GDM1 (cell line): ENCODE data around the gene IGSF21.

Source experiments
- DNase-seq: peaks from one replicate; lab custom pipeline; 2025; lab: John Stamatoyannopoulos, UW

The IGSF21 gene

DNA sequence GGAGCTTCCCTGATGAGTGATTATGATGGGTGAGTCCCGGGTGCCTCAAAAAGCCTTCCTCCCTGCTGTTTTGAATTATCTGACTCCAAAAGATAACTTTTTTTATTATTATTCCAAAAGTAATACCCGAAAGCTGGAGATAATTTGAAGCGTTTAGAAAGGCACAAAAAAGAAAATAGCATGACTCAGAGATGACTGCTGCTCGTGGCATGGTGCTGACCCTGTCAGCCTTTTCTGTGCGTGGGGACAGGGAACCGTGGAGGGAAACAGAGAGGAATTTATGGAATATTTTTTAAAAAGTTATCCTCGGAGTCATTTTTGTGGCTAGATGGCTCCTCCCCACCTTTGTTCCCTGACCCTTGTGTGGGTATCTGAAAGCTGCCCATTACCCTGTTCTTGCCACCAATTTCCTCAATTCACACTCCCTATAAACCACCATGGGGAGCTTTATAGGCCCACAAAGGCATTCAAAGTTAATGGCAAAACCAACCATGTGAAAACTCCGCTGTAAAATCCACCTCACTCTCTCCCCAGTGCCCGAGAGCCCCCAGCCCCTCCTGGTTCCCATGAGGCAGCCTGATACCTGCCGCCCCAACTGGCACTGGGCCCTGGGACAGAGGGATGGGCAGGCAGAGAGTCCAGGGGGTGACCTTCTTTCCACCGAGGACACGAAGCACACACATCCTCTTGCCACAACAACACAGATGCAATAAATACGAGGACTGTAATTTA, 37.5 kb downstream of the IGSF21 start:
- DNase-seq = no peak

DNA sequence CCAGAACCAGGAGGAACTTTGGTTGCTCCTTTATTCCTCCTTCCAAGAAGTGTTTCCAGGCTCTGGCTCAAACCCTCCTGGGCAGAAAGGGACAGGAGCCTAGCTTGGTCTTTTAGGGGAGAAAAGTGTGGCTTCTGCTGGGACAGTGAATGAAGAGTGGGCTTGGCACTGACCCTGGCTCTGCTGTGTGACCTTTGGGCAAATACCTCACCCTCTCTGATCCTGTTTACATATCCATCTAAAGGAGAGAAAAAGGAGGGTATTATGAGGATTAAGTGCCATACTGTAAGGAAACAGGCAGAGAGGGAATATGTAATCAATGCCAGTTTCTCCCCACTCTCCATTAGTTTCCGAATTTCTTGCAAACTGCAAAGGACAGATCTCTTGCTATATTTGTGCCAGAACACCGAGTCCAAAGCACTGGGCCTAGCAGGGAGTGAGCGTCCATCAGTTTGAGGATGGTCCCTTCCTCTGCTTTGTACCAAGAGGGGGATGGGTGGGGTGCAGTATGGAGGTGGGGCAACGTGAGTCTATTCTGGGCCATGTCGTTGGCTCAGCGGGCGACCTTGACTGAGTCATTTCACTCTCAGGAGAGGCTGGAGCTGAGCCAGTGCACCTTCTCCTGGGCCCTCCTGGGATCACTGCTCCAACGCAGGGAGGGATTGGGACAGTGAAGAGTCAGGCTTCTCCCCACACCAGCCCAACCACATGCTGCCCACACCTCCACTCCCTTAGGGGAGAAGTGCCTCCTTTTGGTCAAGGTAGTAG, 38.4 kb downstream of the IGSF21 start:
- no peak for DNase-seq

DNA sequence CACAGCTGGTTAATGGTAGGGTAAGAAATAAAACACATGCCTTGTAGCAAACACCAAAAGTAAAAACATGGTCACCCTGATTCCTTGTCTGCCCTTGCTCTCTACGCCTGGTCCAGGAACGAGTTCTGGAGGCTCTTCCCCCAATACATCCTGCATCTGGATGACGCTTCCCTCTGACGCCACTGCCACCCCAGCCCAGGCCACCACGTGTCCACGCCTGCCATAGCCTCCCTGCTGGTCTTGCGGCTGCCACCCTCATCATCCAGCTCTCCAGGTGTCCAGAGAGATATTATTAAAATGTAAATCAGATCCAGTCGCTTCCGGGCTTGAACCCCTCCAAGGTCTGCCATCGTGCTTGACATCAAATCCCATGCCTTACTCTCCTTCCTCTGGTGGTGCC, 39.3 kb downstream of the IGSF21 start:
- DNase-seq = no peak

DNA sequence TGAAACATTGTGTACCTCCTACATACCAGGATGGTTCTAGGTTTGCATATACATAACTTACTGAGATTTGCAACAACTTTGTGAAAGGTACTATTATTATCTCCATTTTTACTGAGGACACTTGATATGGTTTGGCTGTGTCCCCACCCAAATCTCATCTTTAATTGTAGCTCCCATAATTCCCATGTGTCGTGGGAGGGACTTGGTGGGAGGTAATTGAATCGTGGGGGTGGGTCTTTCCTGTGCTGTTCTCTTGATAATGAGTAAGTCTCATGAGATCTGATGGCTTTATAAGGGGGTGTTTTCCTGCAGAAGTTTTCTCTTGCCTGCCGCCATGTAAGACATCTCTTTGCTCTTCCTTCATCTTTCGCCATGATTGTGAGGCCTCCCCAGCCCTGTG, 40.1 kb downstream of the IGSF21 start:
- no peak for DNase-seq

DNA sequence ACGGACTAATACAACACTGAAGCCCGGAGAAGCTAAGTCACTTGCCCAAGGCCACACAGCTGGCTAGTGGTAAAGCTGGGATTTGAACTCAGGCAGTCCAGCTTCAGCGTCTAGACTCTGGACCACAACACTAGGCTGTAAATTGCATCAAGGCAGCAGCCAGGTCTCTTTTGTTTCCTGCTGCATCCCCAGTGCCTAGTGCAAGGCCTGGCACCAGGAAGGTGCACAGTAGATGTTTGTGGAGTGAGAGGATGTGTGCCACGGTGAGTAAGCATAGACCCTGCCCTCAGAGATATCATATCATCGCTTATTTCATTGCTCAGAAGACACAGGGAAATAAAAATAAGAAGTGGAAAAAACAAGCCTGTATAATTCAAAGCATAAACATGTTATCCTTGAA, 40.9 kb downstream of the IGSF21 start:
- no peak for DNase-seq

DNA sequence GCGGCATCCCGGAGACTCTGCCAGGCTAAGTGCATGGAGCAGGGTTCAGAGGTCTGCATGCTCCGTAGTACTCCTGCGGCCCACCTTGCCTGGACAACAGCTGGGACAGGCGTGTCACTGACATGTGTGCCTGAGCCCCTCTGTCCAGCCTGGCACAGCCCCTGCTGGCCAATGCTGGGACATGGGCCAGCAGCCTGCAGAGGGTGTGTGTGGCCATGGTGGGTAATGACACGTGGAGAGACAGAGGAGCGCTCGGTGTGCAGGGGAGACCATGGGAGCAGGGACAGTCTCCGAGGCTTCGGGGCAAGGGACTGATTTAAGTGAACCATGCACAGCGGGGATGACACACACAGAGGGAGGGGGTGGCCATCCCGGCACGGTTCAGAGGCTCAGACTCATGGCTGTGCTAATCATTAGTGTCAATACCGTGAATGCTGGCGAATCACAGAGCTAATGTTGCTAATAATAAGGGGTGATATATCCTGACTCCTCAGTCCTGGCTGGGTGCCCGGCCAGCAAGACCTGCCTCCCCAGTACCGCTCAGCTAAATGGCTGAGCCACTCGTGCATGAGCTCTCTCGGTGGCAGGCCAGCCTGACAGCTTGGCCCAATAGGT, 41.5 kb downstream of the IGSF21 start:
- no peak for DNase-seq

DNA sequence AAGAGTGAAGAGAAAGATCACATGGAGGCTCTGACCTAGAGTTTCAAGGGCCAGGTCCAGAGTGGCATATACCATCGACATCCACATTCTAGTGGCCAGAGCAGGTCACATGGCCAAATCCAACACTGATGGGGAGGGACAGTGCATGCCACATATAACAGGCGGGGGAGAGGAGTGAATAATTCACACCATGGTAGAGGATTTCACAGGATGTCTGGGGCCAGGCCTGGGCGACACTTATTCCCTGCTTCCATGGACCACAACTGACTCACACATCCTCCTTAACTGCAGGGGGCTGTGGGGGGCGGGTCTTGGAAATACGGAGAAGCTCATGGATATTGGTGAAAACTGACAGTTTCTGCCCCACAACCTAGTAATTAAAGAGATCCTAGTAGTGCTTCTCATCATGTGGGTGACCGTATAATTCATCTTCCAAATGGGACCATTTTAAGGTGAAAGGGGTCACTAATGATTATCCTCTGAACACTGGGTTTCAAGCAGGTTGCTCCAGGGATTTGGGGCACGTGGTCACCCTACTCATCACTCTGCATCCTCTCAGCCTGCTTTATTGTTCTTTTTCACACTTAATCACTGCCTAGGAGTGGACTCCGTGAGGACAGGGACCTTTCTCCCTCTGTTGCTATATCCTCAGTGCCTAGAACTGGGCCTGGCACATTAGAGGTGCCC, 44.0 kb downstream of the IGSF21 start:
- DNase-seq = no peak

DNA sequence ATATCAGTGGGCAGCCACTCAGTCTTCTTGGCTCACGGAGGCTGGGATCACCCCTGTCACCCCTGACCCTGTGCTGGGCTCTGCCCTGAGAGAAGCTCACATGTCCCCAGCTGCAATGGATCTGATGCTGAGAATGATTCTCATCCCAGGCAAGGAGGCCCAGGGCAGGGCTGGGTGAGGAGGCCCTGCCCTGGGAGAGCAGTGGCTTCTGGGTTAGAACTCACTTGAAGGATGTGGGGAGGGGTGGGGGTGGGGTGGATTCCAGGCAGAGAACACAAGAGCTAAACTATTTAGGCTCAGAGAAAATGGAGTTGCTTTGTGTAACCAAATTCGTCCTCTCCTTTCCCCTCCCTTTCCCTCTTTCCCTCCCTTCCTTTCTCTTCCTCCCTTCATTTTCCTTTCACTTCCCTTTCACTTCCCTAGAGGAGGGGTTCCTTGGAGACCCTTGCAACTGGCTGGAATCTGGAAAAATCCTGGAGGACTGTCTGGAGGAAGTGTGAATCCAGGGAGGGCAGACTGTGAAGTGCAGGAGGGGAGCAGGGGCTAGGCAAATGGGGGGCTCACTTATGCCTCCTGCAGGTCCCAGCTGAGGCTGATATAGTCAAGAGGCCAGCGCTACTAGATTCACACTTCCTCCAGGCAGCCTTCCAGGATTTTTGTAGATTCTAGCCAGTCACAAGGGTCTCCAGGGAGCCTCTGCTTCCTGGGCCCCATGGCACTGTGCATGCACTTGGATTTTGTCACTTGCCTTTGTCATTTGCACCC, 47.0 kb downstream of the IGSF21 start:
- DNase-seq = no peak

DNA sequence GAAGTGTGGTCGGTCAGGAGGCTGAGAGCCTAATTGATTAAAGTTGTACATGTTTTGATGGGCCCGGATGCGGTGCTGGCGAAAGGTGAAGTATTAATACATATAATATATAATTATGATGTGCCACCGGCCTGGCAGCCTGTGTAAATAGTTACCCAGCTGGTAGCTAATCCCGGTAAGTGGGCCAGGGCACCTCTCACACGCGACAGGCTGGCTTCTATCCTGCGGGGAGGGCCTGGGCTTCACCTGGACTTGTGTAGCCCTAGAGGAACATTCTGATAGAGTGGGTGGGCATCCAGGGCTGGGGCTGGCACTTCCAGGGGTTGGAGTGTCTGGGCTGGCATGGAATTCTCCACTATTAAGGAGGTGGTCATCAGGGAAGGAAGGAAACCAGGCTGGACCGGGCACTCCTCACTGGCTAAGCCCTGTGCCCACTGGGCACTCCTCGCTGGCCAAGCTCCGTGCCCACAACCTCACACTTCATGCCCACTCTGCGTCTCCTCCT, 48.3 kb downstream of the IGSF21 start:
- no peak for DNase-seq

DNA sequence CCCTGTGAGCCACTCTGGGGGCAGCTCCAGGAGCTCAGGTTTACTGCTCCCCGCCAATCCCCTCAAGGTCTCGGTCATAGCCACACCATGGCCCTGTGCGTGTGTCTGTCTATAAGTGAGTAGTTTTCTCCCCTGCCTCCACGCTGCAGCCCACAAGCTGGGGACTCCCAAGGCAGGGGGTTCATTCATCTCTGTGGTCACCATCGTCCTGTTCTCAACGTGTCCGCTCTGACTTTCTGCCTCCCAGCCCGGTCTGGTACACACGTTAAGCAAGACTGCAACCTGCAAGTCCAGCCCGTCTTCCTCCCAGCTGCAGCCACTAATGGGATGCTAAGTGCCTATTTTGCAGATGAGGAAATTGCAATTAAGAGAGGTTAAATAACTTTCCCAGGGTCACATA, 49.8 kb downstream of the IGSF21 start:
- DNase-seq = no peak

DNA sequence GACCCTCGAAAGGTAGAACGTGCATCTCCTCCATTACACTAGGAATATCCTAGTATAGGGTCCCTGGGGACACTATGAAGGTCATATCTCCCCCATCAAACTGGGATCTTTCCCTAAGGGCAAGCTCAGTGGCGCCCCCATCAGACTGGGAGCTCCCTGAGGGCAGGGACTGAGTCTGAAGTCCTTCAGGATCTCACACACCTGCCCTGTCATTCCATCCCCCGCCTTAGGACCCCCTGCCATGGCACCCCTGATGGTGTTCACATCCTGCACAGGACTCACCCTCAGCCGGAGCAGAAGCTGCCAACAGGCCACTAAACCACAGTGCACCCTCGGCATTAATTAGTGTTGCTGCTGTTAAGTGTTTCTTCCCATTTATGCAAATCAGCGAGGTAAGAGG, 50.4 kb downstream of the IGSF21 start:
- no peak for DNase-seq

DNA sequence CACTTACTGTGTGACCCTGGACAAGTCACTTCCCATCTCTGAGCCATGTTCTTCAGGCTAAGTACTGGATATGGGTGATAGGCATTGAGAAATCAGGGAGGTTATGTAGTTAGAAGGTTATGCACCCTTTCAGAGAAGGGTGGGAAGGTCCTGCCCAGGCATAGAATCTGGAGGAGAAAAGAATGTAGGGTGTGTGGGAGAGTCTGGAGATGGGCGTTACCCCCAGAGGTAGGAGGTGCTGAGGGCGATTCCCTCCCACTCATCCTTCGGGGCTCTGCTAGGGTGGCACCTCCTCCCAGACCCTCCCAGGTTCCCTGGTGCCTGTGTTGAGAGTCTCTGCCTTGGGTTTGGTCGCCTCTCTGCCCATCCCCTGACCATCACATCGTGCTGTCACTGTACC, 51.1 kb downstream of the IGSF21 start:
- DNase-seq = no peak

DNA sequence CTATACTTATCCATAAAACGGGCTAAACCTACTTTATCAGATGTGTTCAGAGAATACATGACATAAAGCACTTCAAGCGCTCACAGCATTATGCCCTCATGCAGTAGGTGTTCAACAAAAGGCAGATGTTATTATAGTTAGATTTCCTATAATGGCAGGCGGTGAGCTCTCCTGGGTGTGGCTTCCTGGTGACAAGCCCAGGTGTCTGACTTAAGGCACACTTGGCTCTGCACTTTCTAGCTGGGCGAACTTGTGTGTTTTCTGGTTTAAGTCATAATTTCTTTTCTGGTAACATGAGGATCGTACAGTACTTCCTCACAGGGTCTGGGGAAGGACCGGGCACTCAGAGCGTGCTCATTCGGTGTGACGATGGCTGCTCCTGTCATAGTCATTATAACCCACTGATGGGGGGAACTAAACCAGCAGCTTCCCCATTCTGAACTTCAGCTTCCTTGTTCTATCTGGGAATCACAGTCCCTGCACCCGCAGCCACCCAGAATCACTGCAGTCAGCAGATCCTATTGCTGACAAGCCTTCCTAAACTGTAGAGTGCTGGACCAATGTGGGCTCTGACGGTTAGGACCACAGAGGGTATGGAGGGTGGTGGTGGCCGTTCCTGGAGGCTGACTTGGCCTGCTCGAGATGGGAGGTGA, 52.8 kb downstream of the IGSF21 start:
- peak; percentile 61 for DNase-seq

DNA sequence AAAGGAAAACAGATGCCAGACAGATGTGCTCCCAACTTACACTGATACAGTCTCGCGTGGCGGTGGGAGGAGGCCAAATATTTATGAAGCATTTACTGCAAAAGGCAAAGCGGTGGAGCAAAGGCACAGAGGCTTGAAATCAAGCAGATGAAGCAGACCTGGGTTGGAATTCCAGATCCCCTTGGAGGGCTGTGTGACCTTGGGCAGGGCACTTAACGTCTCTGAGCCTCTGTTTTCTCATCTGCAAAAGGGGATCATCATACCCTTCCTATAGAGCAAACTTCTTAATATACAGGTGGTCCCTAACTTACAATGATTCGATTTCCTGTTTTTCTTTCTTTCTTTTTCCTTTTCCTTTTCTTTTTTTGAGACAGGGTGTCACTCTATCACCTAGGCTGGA, 54.1 kb downstream of the IGSF21 start:
- no peak for DNase-seq

DNA sequence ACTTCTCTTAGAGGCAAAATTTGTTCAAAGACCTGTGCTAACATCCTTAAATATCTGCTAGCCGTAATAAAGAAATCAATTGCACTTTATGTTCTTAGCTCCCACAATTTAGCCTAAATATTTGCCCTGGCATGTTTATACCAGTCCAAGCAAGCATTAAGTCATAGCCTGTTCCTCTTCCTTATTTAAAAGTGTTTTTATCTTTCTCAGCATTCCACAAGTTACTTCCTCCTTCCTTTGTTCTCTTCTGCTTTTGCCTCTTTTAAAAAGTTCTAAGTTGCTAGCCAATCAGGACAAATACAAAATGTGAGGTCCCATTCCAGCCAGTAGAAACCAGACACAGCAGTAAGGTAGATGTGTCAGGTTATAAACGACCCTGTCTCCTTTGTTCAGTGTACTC, 58.0 kb downstream of the IGSF21 start:
- DNase-seq = peak; percentile 63

DNA sequence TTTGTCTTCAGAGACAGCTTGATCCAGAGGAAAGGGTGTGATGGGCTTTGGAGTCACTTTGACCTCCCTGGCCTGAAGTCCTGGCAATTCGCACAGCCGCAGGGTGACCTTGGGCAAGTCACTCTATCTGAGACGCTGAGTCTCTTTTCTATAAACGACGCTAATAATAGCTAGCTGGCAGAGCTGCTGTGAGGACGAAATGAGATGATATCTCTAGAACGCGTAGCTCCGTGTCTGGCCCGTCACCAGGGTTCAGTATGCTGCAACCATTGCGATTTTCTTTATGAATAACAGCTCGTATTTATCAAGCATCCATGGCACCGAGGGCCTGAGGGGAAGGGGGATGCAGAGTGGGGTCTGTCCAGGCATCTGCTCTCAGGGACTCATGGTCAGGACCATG, 58.7 kb downstream of the IGSF21 start:
- no peak for DNase-seq

DNA sequence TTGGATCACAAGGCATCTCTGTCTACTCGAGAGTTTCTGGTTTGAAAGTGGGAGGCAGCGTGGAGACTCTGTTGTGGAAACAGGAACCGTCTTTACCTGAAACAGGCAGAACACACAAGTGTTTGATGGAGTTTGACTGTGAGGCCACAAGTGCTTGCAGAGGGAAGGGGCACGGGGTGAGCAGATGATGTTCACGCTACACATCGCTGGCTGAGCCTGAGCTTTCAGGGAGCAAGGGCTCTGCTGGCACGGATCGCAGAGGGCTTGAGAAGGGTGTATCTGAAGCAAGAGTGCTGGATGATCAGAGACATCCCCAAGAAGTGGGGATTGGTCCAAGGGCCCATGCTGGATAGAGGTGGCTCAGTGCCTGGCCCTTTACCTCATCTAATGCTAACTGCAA, 59.3 kb downstream of the IGSF21 start:
- no peak for DNase-seq

DNA sequence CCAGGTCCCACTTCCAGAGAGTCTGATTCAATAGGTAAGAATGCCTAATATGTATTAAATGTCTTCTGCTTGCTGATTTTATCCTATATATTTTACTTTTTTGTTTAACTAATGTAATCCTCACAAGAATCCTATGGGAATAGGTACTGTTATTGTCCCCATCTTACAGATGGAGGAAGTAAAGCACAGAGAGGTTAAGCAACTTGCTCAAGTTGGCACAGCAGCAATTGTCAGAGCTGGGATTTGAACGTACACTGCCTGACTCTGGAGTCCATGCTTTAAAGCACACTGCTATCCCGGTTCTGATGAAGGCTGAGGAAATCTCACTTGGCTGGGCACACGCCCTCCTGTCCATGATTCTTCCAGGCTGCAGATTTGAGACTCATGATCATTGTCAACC, 62.8 kb downstream of the IGSF21 start:
- DNase-seq = no peak

DNA sequence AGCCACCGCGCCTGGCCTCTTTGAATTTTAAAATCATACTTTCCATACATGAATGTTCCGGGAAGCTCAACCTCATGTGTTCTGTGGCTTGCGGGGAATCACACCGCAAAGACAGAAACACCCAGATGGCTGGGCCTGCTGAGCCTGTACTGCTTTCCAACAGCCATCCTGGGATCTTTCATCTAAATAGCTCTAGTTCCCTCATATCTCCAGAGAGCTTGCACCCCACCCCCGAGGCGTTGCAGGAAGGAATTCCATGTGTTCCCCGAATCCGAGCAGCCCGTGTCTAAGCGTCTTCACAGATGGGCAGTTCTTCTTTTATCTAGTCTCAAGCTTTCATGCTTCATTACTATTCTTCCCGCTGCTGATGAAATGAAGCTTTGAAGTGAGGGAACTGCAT, 66.4 kb downstream of the IGSF21 start:
- DNase-seq = no peak

DNA sequence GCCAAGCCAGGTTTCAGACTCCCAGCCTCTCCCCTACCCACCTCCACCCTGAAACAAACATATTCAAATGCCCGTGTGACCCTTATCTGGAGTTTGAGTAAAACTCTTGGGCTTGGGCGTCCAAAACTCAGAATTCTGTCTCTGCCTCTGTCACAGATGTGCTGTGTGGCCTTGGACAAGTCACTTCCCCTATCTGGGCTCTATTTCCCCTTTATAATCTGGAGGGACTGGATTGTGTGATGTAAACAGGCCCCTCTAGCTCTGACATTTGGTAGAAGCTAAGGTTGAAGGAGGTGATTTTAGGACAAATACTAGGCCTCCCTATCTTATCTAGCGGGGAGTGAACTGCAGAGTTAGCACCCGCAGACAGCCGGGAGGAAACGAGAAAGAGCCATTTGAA, 67.5 kb downstream of the IGSF21 start:
- DNase-seq = no peak
